Neural cell (in vitro differentiated cells): ENCODE results near the gene MYLK. TPM values are rescaled to one million over a fixed set of nuclear protein-coding genes. Genes with fewer than 3 reads are reported as not detected.

Experiments used
- H2AFZ ChIP-seq: fragments of 200-600, 300-800 bp; sonication (generic), shearing (Covaris generic); 2 replicates; pipeline ENCODE4 v1.6.0; 2014; ENCODE audit warnings: low read depth, mild to moderate bottlenecking, antibody characterized with exemption, low read length, moderate library complexity
- H3F3A ChIP-seq: fragments of 200-600 bp; shearing (Covaris generic); 2 replicates; pipeline ENCODE4 v1.6.1; 2016; ENCODE audit warnings: mild to moderate bottlenecking, moderate library complexity, mixed read lengths, antibody characterized with exemption, low read length; ENCODE audit not compliant: insufficient read depth, poor library complexity, severe bottlenecking
- H3K27ac ChIP-seq: fragments of 200-600, 300-800 bp; sonication (generic), shearing (Covaris generic); 2 replicates; pipeline ENCODE4 v1.5.1; 2014; ENCODE audit warnings: mild to moderate bottlenecking, low read length, moderate library complexity
- H3K27me3 ChIP-seq: fragments of 300-800, 200-600 bp; sonication (generic), shearing (Covaris generic); 2 replicates; pipeline ENCODE4 v1.6.0; 2014; ENCODE audit warnings: mild to moderate bottlenecking, low read depth, low read length, moderate library complexity; ENCODE audit not compliant: insufficient read depth
- H3K36me3 ChIP-seq: fragments of 300-800, 200-600 bp; sonication (generic), shearing (Covaris generic); 2 replicates; pipeline ENCODE4 v1.5.1; 2014; ENCODE audit warnings: mild to moderate bottlenecking, antibody characterized with exemption, low read length, moderate library complexity; ENCODE audit not compliant: insufficient read depth
- H3K4me2 ChIP-seq: fragments of 300-800, 200-600 bp; sonication (generic), shearing (Covaris generic); 2 replicates; pipeline ENCODE4 v1.6.0; 2014; ENCODE audit warnings: mild to moderate bottlenecking, low read length
- H3K4me3 ChIP-seq: fragments of 300-800, 200-600 bp; sonication (generic), shearing (Covaris generic); 2 replicates; pipeline ENCODE4 v1.5.1; 2014; ENCODE audit warnings: mild to moderate bottlenecking, low read length, moderate library complexity
- H3K79me2 ChIP-seq: fragments of 200-600 bp; shearing (Covaris generic); replicated peaks from 2 replicates; pipeline ENCODE4 v1.6.0; 2014; ENCODE audit warnings: mild to moderate bottlenecking, low read length, moderate library complexity; ENCODE audit not compliant: insufficient read depth
- H3K9ac ChIP-seq: fragments of 300-800, 200-600 bp; sonication (generic), shearing (Covaris generic); 2 replicates; pipeline ENCODE4 v1.6.1; 2016; ENCODE audit warnings: mild to moderate bottlenecking, low read length, mixed read lengths
- H3K9me2 ChIP-seq: fragments of 200-600 bp; shearing (Covaris generic); 2 replicates; pipeline ENCODE4 v1.6.1; 2016; ENCODE audit warnings: mild to moderate bottlenecking, low read length, mixed read lengths; ENCODE audit not compliant: insufficient read depth
- H3K9me3 ChIP-seq: fragments of 200-600, 300-800 bp; sonication (generic), shearing (Covaris generic); 2 replicates; pipeline ENCODE4 v1.6.1; 2016; ENCODE audit warnings: mild to moderate bottlenecking, mixed run types, low read length, moderate library complexity, mixed read lengths
- H4K20me1 ChIP-seq: fragments of 200-600 bp; shearing (Covaris generic); 2 replicates; pipeline ENCODE4 v1.6.1; 2016; ENCODE audit warnings: mild to moderate bottlenecking, mixed run types; ENCODE audit not compliant: insufficient read depth
- CTCF ChIP-seq: fragments of 450-650 bp; IDR thresholded peaks from 2 replicates; pipeline ENCODE4 v1.5.1; 2014; ENCODE audit warnings: antibody characterized with exemption, mild to moderate bottlenecking, moderate library complexity; ENCODE audit not compliant: poor library complexity, severe bottlenecking
- EP300 ChIP-seq: fragments of 450-650 bp; conservative IDR thresholded peaks from 2 replicates; pipeline ENCODE4 v1.6.1; 2014; ENCODE audit warnings: antibody characterized with exemption, mild to moderate bottlenecking, moderate library complexity; ENCODE audit not compliant: poor library complexity, severe bottlenecking
- EZH2 ChIP-seq: fragments of 200-600, 300-800 bp; shearing (Covaris generic), sonication (generic); IDR thresholded peaks from 2 replicates; pipeline ENCODE4 v1.6.1; 2014; ENCODE audit warnings: antibody characterized with exemption, low read length, borderline replicate concordance, mild to moderate bottlenecking; ENCODE audit not compliant: insufficient read depth, poor library complexity, severe bottlenecking
- MXI1 ChIP-seq: fragments of 450-650 bp; conservative IDR thresholded peaks from 2 replicates; pipeline ENCODE4 v1.6.1; 2014; ENCODE audit warnings: antibody characterized with exemption, mild to moderate bottlenecking; ENCODE audit not compliant: poor library complexity, severe bottlenecking
- POLR2AphosphoS5 ChIP-seq: IDR thresholded peaks from 2 replicates; pipeline ENCODE4 v1.6.1; 2012
- RAD21 ChIP-seq: fragments of 450-650 bp; conservative IDR thresholded peaks from 2 replicates; pipeline ENCODE4 v1.6.1; 2014; ENCODE audit warnings: antibody characterized with exemption, mild to moderate bottlenecking, moderate library complexity
- REST ChIP-seq: IDR thresholded peaks from 2 replicates; pipeline ENCODE4 v1.6.1; 2012; ENCODE audit warnings: borderline replicate concordance
- SMC3 ChIP-seq: fragments of 450-650 bp; conservative IDR thresholded peaks from 2 replicates; pipeline ENCODE4 v1.6.1; 2014; ENCODE audit warnings: antibody characterized with exemption, mild to moderate bottlenecking, moderate library complexity; ENCODE audit not compliant: poor library complexity
- TAF1 ChIP-seq: IDR thresholded peaks from 2 replicates; pipeline ENCODE4 v1.6.1; 2012; ENCODE audit warnings: low read depth
- polyA plus RNA-seq: library from polyadenylated mRNA; depleted of rRNA; stranded (reverse); fragments of >200 nt; gene quantifications from 2 replicates; pipeline ENCODE4 v1.2.3, GENCODE V29; 2014

The MYLK gene
- polyA plus RNA-seq, 1 donor from 2014 or later, result 0.43 TPM

DNA sequence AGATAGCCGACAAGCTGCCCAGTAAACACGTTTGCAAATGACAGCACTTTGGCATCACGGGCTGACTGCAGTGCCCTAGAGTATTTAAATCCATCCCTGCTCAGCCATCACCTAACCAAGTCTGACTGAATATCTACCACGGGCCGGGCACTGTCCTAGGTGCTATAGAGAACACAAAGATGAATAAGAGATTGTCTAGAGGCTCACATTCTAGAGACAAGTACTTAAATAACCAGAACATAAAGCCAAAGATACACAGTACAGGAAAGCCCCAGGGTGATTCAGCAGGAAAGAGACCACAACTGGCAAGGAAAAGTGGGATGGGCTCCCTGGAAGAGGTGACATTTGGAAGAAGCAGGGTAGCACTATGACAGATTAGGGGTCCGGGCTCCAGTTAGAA, 103.5 kb downstream of the MYLK start:
- Histone ChIP-seq H3K9me3 (no peaks in the 10 kb centered on the region), H4K20me1 (no peaks in the 10 kb centered on the region), H3K36me3 (no peaks in the 10 kb centered on the region), H3K4me3 (no peak overlapping the region), H3K79me2 (no peaks in the 10 kb centered on the region), H3K9me2 (no peaks in the 10 kb centered on the region), H3K9ac (no peak overlapping the region), H3K27ac (no peak overlapping the region), H3K27me3 (no peaks in the 10 kb centered on the region), H2AFZ (no peak overlapping the region), H3F3A (no peaks in the 10 kb centered on the region), H3K4me2 (no peak overlapping the region)
- TF ChIP-seq RAD21 (no peak), SMC3 (no peak)

GRCh38 chr3:123779655-123780231, 104.4 kb downstream of the MYLK start:
- no peak for TF ChIP-seq EZH2
- TF ChIP-seq SMC3, result no peak
- TF ChIP-seq MXI1, result no peak
- no peak for TF ChIP-seq CTCF
- no peak for TF ChIP-seq EP300
- TF ChIP-seq TAF1, result no peak
- TF ChIP-seq POLR2AphosphoS5, result no peak
- no peak for TF ChIP-seq RAD21
- TF ChIP-seq REST, result no peak
- Histone ChIP-seq H2AFZ (no peak overlapping the region), H3K9me3 (no peaks in the 10 kb centered on the region), H3K9ac (no peak overlapping the region), H3K9me2 (no peaks in the 10 kb centered on the region), H3K36me3 (no peaks in the 10 kb centered on the region), H3K27ac (no peak overlapping the region), H3F3A (no peaks in the 10 kb centered on the region), H4K20me1 (no peaks in the 10 kb centered on the region), H3K4me2 (no peak overlapping the region), H3K79me2 (no peaks in the 10 kb centered on the region), H3K4me3 (no peak overlapping the region), H3K27me3 (no peaks in the 10 kb centered on the region)
